ENCODE results near the gene TBC1D3B.

Gene TBC1D3B

DNA sequence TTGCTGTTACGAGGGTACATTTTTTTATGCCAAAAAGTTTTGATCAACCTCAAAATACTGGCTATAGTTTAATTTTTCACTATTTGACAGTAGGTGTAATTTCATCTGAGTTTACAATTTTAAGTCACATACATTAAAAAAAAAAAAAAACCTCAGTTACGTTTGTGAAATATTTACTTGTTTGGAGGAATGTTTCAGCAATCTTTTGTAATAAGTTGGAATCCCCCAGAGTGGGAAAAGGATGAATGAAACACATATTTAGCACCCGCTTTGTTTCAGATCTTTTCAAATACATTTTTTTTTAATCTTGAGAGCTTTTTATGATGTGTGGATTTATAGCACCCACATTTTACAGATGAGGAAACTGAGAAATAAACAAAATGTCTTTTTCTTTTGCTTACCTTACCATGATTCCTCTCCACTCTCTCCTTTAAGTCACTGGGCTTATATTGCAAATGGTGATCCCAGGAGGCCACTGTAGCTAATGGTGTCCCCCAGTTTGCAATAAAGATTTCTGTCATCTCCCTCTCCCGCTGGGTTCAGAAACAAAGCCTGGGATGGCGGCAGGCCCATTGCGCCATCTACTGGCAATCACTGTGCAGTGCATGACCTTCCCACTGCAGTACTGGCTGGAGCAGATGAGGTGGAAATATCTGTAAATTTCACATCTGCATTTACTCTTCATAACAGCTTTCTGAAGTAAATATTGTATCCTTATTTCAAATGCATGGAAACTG is 27.7 kb downstream of the TBC1D3B start (continued):
- TF ChIP-seq, protein P1, sequence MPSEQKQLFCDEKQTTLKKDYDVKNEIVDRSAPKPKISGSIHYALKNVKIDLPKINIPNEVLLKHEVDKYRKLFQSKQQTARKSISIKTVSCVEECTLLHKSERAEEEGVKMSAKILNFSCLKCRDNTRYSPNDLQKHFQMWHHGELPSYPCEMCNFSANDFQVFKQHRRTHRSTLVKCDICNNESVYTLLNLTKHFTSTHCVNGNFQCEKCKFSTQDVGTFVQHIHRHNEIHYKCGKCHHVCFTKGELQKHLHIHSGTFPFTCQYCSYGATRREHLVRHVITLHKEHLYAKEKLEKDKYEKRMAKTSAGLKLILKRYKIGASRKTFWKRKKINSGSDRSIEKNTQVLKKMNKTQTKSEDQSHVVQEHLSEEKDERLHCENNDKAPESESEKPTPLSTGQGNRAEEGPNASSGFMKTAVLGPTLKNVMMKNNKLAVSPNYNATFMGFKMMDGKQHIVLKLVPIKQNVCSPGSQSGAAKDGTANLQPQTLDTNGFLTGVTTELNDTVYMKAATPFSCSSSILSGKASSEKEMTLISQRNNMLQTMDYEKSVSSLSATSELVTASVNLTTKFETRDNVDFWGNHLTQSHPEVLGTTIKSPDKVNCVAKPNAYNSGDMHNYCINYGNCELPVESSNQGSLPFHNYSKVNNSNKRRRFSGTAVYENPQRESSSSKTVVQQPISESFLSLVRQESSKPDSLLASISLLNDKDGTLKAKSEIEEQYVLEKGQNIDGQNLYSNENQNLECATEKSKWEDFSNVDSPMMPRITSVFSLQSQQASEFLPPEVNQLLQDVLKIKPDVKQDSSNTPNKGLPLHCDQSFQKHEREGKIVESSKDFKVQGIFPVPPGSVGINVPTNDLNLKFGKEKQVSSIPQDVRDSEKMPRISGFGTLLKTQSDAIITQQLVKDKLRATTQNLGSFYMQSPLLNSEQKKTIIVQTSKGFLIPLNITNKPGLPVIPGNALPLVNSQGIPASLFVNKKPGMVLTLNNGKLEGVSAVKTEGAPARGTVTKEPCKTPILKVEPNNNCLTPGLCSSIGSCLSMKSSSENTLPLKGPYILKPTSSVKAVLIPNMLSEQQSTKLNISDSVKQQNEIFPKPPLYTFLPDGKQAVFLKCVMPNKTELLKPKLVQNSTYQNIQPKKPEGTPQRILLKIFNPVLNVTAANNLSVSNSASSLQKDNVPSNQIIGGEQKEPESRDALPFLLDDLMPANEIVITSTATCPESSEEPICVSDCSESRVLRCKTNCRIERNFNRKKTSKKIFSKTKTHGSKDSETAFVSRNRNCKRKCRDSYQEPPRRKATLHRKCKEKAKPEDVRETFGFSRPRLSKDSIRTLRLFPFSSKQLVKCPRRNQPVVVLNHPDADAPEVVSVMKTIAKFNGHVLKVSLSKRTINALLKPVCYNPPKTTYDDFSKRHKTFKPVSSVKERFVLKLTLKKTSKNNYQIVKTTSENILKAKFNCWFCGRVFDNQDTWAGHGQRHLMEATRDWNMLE (tag by site-specific recombination; conservative IDR thresholded peaks at IDR 0.05; ENCODE audit: low read depth): 0 out of 2 replicates have a peak, but pooled peaks have one; percentile 29
- TF ChIP-seq ZBTB1 (tag by site-specific recombination; IDR thresholded peaks at IDR 0.05) (peak; percentile 13; the same call in 1 of the 2 replicates), ZNF335 (tag by site-specific recombination; conservative IDR thresholded peaks at IDR 0.05) (no peak), ZBTB20 (tag by site-specific recombination; IDR thresholded peaks at IDR 0.05) (no peak), ZNF221 (tag by site-specific recombination; IDR thresholded peaks at IDR 0.05; ENCODE audit: borderline replicate concordance) (no peak), ZNF426 (tag by site-specific recombination; IDR thresholded peaks at IDR 0.05) (no peak), OVOL3 (tag by site-specific recombination; IDR thresholded peaks at IDR 0.05) (no peak), ZNF571 (tag by site-specific recombination; IDR thresholded peaks at IDR 0.05) (no peak), ZFP3 (tag by site-specific recombination; IDR thresholded peaks at IDR 0.05; ENCODE audit: low read depth) (no peak), HOXD13 (CRISPR knock-in tag; IDR thresholded peaks at IDR 0.05; ENCODE audit: borderline replicate concordance) (no peak), ZBTB17 (tag by site-specific recombination; IDR thresholded peaks at IDR 0.05) (peak; percentile 90), SP2 (tag by site-specific recombination; IDR thresholded peaks at IDR 0.05) (no peak), ZNF600 (tag by site-specific recombination; IDR thresholded peaks at IDR 0.05) (no peak), ZNF510 (tag by site-specific recombination; IDR thresholded peaks at IDR 0.05; ENCODE audit: insufficient replicate concordance) (no peak), ZIC2 (tag by site-specific recombination; IDR thresholded peaks at IDR 0.05) (peak; percentile 96), ZNF654 (tag by site-specific recombination; IDR thresholded peaks at IDR 0.05; ENCODE audit: low read depth) (peak; percentile 100), ZNF629 (tag by site-specific recombination; IDR thresholded peaks at IDR 0.05) (peak; percentile 61; the same call in 1 of the 2 replicates), ZBTB8A (tag by site-specific recombination; IDR thresholded peaks at IDR 0.05) (no peak), ZNF354C (tag by site-specific recombination; IDR thresholded peaks at IDR 0.05; ENCODE audit: borderline replicate concordance, low read depth) (no peak), GLIS1 (tag by site-specific recombination; IDR thresholded peaks at IDR 0.05) (peak; percentile 97), ZNF514 (tag by site-specific recombination; IDR thresholded peaks at IDR 0.05) (no peak), ZNF585B (tag by site-specific recombination; IDR thresholded peaks at IDR 0.05) (no peak), ZFP37 (tag by site-specific recombination; IDR thresholded peaks at IDR 0.05) (no peak), ZNF558 (tag by site-specific recombination; IDR thresholded peaks at IDR 0.05) (peak; percentile 64), HOXC10 (CRISPR knock-in tag; IDR thresholded peaks at IDR 0.05) (no peak), ZNF404 (tag by site-specific recombination; IDR thresholded peaks at IDR 0.05) (no peak), ZNF76 (tag by site-specific recombination; IDR thresholded peaks at IDR 0.05; ENCODE audit: borderline replicate concordance, low read depth) (peak; percentile 59; the same call in 1 of the 2 replicates), ZSCAN23 (tag by site-specific recombination; IDR thresholded peaks at IDR 0.05) (no peak), ZNF529 (tag by site-specific recombination; IDR thresholded peaks at IDR 0.05; ENCODE audit: insufficient replicate concordance) (no peak)
- TF ChIP-seq, protein P2, sequence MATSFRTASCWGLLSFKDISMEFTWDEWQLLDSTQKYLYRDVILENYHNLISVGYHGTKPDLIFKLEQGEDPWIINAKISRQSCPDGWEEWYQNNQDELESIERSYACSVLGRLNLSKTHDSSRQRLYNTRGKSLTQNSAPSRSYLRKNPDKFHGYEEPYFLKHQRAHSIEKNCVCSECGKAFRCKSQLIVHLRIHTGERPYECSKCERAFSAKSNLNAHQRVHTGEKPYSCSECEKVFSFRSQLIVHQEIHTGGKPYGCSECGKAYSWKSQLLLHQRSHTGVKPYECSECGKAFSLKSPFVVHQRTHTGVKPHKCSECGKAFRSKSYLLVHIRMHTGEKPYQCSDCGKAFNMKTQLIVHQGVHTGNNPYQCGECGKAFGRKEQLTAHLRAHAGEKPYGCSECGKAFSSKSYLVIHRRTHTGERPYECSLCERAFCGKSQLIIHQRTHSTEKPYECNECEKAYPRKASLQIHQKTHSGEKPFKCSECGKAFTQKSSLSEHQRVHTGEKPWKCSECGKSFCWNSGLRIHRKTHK (tag by site-specific recombination; IDR thresholded peaks at IDR 0.05): no peak
- TF ChIP-seq, protein P3, sequence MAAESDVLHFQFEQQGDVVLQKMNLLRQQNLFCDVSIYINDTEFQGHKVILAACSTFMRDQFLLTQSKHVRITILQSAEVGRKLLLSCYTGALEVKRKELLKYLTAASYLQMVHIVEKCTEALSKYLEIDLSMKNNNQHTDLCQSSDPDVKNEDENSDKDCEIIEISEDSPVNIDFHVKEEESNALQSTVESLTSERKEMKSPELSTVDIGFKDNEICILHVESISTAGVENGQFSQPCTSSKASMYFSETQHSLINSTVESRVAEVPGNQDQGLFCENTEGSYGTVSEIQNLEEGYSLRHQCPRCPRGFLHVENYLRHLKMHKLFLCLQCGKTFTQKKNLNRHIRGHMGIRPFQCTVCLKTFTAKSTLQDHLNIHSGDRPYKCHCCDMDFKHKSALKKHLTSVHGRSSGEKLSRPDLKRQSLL (tag by site-specific recombination; IDR thresholded peaks at IDR 0.05): no peak

Measured in HEK293 (cell line).